Adrenal gland (tissue), 12 donors: ENCODE measurements around the gene INMT. TPM values are rescaled to one million over a fixed set of nuclear protein-coding genes. Genes with fewer than 3 reads are reported as not detected.

ENCODE experiments used
- DNase-seq, 7 donors: peaks; one replicate each; pipeline ENCODE4 v3.0.0-alpha.2; 2019 to 2020
- H3K27ac ChIP-seq, 5 donors: fragments of 200-600 bp; sonication (generic) in 4 of 5; 1 replicate in 3 of 5; 2 replicates in 2 of 5; pipeline versions ENCODE4 v1.5.1 to v1.8.0; 2016 to 2020; ENCODE audit warnings: mild to moderate bottlenecking in 1 of 5
- H3K27me3 ChIP-seq: fragments of 200-600 bp; 2 replicates; pipeline ENCODE4 v1.8.0; 2021
- H3K36me3 ChIP-seq, 2 donors: fragments of 200-600 bp; replicated peaks in 1 of 2; 1 replicate in 1 of 2; 2 replicates in 1 of 2; pipeline versions ENCODE4 v1.5.1 to v1.8.0; 2018 to 2022
- H3K4me1 ChIP-seq, 2 donors: fragments of 200-600 bp; replicated peaks in 1 of 2; 1 replicate in 1 of 2; 2 replicates in 1 of 2; pipeline versions ENCODE4 v1.5.1 to v1.8.0; 2018 to 2021
- H3K4me3 ChIP-seq, 4 donors: fragments of 200-600 bp; sonication (generic) in 3 of 4; one replicate each; pipeline ENCODE4 v1.5.1; 2016 to 2018
- H3K9me3 ChIP-seq, 3 donors: fragments of 200-600 bp; sonication (generic) in 1 of 3; replicated peaks in 1 of 3; 1 replicate in 2 of 3; 2 replicates in 1 of 3; pipeline versions ENCODE4 v1.5.1 to v1.8.0; 2016 to 2021
- CTCF ChIP-seq, 6 experiments: fragments of 450-650 bp in 4 of 6; fragments of 200-600 bp in 2 of 6; sonication (generic) in 1 of 6; IDR thresholded peaks; 1 replicate in 5 of 6; 2 replicates in 1 of 6; pipeline versions ENCODE4 v1.5.1 to v1.8.0; 2016 to 2021; ENCODE audit warnings: antibody characterized with exemption in 6 of 6, mild to moderate bottlenecking in 2 of 6, moderate library complexity in 1 of 6
- POLR2A ChIP-seq, 2 donors: fragments of 450-650 bp; IDR thresholded peaks; one replicate each; pipeline ENCODE4 v1.6.1; 2017; ENCODE audit warnings: antibody characterized with exemption in 2 of 2, mild to moderate bottlenecking in 2 of 2, moderate library complexity in 1 of 2
- WGBS, 4 donors: extraction: QIAGEN DNeasy Blood & Tissue Kit in 2 of 4; methylation state at CpG; one replicate each; pipeline versions ENCODE4 v1.1.5 to v1.1.7; 2013 to 2017; 5-methylcytosine and 5-hydroxymethylcytosine counted together
- intact Hi-C, 2 donors: fragments of 100-400 bp; cut with DNase I; formaldehyde crosslinking; loops; one replicate each; pipeline versions ENCODE4 v1.14.1 to v1.15.0; 2022 to 2023
- polyA plus RNA-seq, 3 donors: library from polyadenylated mRNA; stranded (reverse); fragments of 200-250 nt in 2 of 3; fragments of 350-450 nt in 1 of 3; fragmentation: Illumina TruSeq in 1 of 3; extraction: RNeasy Lipid Tissue Mini Kit (QIAGEN cat#74804) in 1 of 3; gene quantifications; one replicate each; pipeline ENCODE4 v1.2.3, GENCODE V29; 2013 to 2014
- total RNA-seq, 9 donors: library from RNA; depleted of rRNA in 4 of 9; stranded (reverse); fragments of >200 nt in 4 of 9; fragments of 120-200 nt in 1 of 9; fragmentation: NEBNext Ultra II Directional in 1 of 9; extraction: Animal tissue kit (Norgen Biotek cat#: 25700) in 1 of 9; gene quantifications; one replicate each; pipeline versions ENCODE4 v1.1.0 to v1.2.4, GENCODE V29; 2013 to 2023
- donor health status: healthy with polysubstance abuse.
- donor health status: Bipolar disorder and iron deficiency.
- donor health status: DM: yes; HTN: yes; CAD: no.
- donor health status: DM: no; HTN: no; CAD: no.
- donor health status: DM: no; HTN: no; CAD: no.
- donor health status: DM: yes; HTN: yes; CAD: no.

Gene INMT
- total and polyA plus RNA-seq, 12 donors, result 12.2 to 392 (median 157) TPM

- 81 to 93% (median 87%) methylated on average over 4 to 5 of the region's 5 CpGs for WGBS, 4 donors
- Histone ChIP-seq H3K27ac (peak overlapping the region in 2 of 5 donors; percentile 3 to 46), H3K9me3 (no peaks in the 10 kb centered on the region), H3K27me3 (no peaks in the 10 kb centered on the region), H3K4me3 (no peak overlapping the region), H3K4me1 (peaks cover 0 to 16% of the 10 kb centered on the region in 2 donors), H3K36me3 (no peaks in the 10 kb centered on the region)
- no peak for TF ChIP-seq POLR2A (IDR thresholded peaks at IDR 0.05)
- no peak for TF ChIP-seq CTCF (IDR thresholded peaks at IDR 0.05)
- no peak for DNase-seq
- intact Hi-C loops, result loop anchor here (5.0 to 10.0 kb wide), 3 partner anchors 135 to 322 kb away; no protein-coding TSS in a partner anchor
Observed at GRCh38 chr7:30799976-30800661, 48.2 kb downstream of the INMT start.

- no peaks in the 10 kb centered on the region for H3K27me3 ChIP-seq
- H3K36me3 ChIP-seq, result no peaks in the 10 kb centered on the region
- H3K9me3 ChIP-seq, result no peaks in the 10 kb centered on the region
- H3K27ac ChIP-seq, result peak overlapping the region in 2 of 5 donors; percentile 6 to 34
- TF ChIP-seq POLR2A (IDR thresholded peaks at IDR 0.05), result no peak
- peak; percentile 38 to 84 (median 78) for TF ChIP-seq CTCF (IDR thresholded peaks at IDR 0.05)
- peak; percentile 60 to 86 (median 65) for DNase-seq
- H3K4me1 ChIP-seq, result peaks cover 0 to 16% of the 10 kb centered on the region in 2 donors
- no peak overlapping the region for H3K4me3 ChIP-seq
- intact Hi-C loops, result loop anchor here (5.0 to 10.0 kb wide), 3 partner anchors 134 to 321 kb away; no protein-coding TSS in a partner anchor
- 48 to 58% (median 52%) methylated on average over 6 of the region's 6 CpGs for WGBS, 4 donors
Observed at GRCh38 chr7:30800785-30801252, 48.9 kb downstream of the INMT start.

- H3K9me3 ChIP-seq, result no peaks in the 10 kb centered on the region
- H3K4me3 ChIP-seq, result no peak overlapping the region
- WGBS, 4 donors, result 95 to 98% (median 97%) methylated on average over 4 of the region's 4 CpGs
- intact Hi-C loops, result loop anchor here (5.0 to 10.0 kb wide), 3 partner anchors 132 to 319 kb away; no protein-coding TSS in a partner anchor
- no peaks in the 10 kb centered on the region for H3K36me3 ChIP-seq
- no peak for DNase-seq
- no peaks in the 10 kb centered on the region for H3K27me3 ChIP-seq
- H3K4me1 ChIP-seq, result peaks cover 0 to 10% of the 10 kb centered on the region in 2 donors
- TF ChIP-seq POLR2A (IDR thresholded peaks at IDR 0.05) (no peak), CTCF (IDR thresholded peaks at IDR 0.05) (no peak)
- H3K27ac ChIP-seq, result no peak overlapping the region
Observed at GRCh38 chr7:30802812-30803211, 50.9 kb downstream of the INMT start.

- Histone ChIP-seq H3K27ac (peak overlapping the region in 1 of 5 donors; percentile 50), H3K4me3 (no peak overlapping the region), H3K4me1 (peaks cover 0 to 10% of the 10 kb centered on the region in 2 donors), H3K27me3 (no peaks in the 10 kb centered on the region), H3K9me3 (no peaks in the 10 kb centered on the region), H3K36me3 (no peaks in the 10 kb centered on the region)
- TF ChIP-seq POLR2A (IDR thresholded peaks at IDR 0.05) (no peak), CTCF (IDR thresholded peaks at IDR 0.05) (no peak)
- 58 to 65% (median 59%) methylated on average over 3 of the region's 3 CpGs for WGBS, 4 donors
- intact Hi-C loops, result loop anchor here (5.0 to 10.0 kb wide), 3 partner anchors 131 to 318 kb away; no protein-coding TSS in a partner anchor
- DNase-seq, result no peak
Observed at GRCh38 chr7:30804078-30804661, 52.2 kb downstream of the INMT start.
